Gastrocnemius medialis (tissue), 4 donors: ENCODE measurements around the gene PRSS48.

Experiments used
- POLR2A ChIP-seq, 2 donors: fragments of 450-650 bp; IDR thresholded peaks; one replicate each; pipeline ENCODE4 v1.6.1; 2017; ENCODE audit warnings: antibody characterized with exemption in 2 of 2, mild to moderate bottlenecking in 2 of 2, moderate library complexity in 2 of 2
- TF ChIP-seq, protein P1 (sequence below), 5 experiments: fragments of 450-650 bp in 3 of 5; fragments of 200-600 bp in 2 of 5; sonication (generic) in 2 of 5; IDR thresholded peaks in 4 of 5; conservative IDR thresholded peaks in 1 of 5; 1 replicate in 4 of 5; 2 replicates in 1 of 5; pipeline ENCODE4 v1.5.1; 2016 to 2019; ENCODE audit warnings: antibody characterized with exemption in 5 of 5, mild to moderate bottlenecking in 3 of 5, moderate library complexity in 3 of 5

DNA sequence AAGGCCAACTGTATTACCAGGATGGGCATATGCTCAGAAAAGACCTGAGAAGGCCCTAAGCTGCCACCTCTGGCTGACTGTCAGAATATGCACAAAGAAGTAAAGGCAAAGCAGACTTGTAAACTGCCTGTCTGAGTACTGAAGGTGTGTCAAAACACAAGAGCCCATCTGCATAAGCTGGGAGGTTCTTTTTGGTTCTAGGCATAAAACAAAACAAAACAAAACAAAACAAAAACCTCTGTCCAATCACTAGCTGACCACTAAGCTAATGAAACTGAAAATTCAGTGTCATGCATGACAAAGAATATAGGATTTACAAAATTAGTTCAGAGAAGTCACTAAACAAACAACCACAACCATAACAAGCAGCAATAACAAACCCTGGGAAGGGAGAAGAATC, 27.8 kb downstream of the PRSS48 start:
- TF ChIP-seq POLR2A (IDR thresholded peaks at IDR 0.05) = no peak
- TF ChIP-seq, protein P1, sequence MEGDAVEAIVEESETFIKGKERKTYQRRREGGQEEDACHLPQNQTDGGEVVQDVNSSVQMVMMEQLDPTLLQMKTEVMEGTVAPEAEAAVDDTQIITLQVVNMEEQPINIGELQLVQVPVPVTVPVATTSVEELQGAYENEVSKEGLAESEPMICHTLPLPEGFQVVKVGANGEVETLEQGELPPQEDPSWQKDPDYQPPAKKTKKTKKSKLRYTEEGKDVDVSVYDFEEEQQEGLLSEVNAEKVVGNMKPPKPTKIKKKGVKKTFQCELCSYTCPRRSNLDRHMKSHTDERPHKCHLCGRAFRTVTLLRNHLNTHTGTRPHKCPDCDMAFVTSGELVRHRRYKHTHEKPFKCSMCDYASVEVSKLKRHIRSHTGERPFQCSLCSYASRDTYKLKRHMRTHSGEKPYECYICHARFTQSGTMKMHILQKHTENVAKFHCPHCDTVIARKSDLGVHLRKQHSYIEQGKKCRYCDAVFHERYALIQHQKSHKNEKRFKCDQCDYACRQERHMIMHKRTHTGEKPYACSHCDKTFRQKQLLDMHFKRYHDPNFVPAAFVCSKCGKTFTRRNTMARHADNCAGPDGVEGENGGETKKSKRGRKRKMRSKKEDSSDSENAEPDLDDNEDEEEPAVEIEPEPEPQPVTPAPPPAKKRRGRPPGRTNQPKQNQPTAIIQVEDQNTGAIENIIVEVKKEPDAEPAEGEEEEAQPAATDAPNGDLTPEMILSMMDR (IDR thresholded peaks at IDR 0.05 in 4 of 5, conservative IDR thresholded peaks at IDR 0.05 in 1 of 5) = no peak
